Measurements from ENCODE around the gene POLR1C.
"Not testable (repeated sequence)": the region's sequence is repeated elsewhere in the genome, so short reads cannot be mapped to it uniquely, and the experiment has no call there.

POLR1C gene

DNA sequence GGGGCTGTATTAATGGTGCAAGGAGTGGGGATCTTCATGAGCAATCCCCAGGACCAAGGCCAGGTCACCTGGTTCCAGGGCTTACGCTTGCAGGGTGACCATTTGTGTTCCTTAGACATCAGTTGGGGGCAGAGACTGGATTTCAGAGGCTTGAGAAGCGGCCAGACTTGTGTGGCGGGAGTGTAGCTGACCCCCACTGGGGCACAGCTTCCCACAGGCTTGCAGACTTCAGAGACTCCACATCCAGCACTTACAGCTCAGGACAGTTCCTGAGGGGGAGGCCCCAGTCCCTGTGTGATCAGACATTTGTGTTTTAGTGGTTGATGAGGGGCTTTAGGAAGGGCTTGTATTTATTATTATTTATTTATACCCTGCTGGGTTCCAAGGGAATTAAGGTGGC lies 24.2 kb upstream of the POLR1C start:
- DNase-seq (ENCODE audit: low read depth, low spot score): no peak

DNA sequence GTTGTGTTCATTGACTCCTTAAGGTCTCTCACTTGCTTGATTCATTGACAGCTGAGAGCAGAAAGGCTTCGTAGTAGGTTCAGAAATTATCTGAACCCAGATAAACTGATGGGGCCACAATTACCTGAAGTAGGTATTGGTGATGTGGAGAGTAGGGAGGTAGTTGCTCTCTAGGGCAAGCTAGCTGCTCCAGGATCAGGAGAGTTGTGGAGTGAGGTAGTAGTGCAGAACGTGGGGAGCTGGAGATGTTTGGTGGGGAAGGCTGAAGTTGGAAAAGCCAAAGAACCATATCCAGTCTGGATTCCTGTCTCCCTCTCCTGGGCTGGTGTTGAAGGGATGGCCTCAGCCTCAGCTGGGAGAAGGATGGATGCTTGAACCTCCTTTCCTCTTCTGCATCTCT lies 23.7 kb upstream of the POLR1C start:
- no peak for DNase-seq (ENCODE audit: low read depth, low spot score)

DNA sequence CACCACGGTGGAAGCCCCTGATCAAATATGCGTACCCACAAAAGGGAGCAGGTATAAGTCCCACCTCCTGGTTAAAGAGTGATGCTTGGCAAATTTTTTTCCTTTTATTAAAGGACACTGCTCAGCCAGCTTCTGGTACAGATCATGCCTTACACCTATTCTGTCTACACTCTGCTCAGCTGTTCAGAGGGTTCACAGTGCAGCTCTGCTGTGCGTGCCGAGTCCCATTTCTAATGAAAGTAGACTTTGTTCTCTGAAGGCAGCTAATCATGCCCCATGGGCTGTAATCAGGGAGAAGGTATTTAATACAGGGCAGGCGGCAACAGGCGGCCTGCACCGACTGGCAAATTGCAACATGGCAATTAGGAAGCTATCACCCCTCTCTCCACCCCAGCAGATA lies 23.1 kb upstream of the POLR1C start:
- DNase-seq (ENCODE audit: low read depth, low spot score): no peak

DNA sequence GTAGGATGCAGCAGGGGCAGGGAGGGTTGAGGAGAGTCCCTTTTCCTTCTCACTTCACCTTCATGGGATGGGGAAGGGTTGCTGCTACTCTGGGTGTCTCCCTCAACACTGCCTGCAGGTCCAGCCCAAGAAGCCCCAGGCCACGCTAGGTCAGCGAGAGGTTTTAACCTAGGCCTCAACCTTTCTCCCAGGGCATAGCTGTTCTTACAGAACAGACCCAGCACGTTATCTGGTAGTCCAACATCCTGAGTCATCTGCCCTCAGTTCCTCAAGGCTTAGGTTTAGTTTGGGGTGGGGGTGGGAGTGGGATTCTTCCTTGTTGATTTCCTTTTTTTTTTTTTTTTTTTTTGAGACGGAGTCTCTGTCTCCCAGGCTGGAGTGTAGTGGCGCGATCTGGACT lies 22.6 kb upstream of the POLR1C start:
- peak; percentile 58 for DNase-seq (ENCODE audit: low read depth, low spot score)

DNA sequence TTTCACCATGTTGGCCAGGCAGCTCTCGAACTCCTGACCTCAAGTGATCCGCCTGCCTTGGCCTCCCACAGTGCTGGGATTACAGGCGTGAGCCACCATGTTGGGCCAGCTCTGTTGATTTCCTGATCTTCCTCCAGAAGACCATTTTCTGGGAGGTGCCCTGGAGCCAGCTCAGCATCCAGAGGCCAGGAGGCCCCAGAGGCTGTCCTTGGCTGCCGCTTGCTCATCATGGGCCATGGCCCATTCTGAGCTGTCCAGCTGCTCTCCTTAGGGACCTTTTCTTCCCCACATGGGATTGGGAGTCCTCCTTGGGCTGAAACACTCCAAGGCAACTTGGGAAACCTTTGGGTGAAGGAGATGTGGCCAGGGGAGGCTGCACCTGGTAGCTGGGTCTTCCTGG lies 22.1 kb upstream of the POLR1C start:
- DNase-seq (ENCODE audit: low read depth, low spot score): no peak

DNA sequence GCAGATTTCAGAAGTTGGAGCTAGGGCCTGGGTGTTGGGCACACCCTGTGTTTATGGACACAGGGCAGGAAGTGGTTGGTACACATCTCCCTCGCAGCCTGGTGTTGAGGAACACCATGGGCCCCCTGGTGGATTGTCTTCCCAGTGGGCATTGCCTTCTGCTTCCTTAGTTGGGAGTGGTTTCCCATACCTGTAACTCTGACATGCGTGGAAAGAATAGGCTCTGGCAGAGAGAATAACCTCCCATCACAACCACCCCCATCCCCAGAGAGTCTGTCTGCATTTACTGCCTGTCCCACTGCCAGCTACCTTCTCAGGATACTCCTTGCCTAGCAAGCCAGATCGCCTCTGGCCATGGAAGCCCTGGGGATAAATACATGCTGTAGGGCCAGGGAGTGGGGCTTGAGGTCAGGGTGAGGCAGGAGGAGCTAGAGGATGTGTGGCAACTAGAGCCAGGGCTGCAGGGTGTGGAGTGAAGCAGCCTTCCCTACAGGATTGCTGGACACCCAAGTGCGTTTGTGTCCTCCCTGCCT lies 21.4 kb upstream of the POLR1C start:
- peak; percentile 59 for DNase-seq (ENCODE audit: low read depth, low spot score)

DNA sequence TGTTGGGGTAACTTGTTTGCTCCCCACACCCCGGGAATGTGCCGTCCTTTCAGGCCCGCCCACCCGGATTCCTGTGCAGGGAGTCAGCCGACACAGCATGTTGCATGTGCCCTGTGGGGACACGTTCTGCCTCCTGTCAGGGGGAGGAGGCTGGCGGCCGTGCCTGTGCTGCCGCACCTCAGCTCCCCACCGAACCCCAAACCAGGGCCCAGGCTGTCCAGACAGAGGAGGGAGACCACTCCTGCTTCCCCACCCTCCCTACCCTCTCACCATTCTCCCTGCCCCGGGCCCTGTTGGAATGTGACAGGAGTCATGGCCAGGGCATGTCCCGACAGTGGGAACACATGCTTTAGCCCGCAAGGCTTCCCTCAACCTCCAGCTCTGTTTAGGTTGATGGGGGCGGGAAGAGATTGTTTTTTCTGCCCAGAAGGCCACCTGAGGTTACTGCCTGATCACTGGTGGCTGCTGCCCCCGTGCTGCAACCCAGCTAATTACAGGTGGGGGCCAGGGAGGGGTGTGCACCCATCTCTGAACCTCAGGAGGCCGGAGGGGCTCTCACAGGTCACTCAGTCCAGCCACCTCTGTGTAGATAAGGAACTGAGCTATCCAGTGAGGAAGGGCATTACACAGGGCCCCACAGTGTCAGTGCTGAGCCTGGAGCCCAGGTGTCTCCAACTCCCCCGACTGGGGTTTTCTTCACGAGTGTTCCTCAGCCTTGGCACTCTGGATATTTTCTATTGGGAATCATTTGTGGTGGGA lies 20.3 kb upstream of the POLR1C start:
- DNase-seq (ENCODE audit: low read depth, low spot score): peak; percentile 91

DNA sequence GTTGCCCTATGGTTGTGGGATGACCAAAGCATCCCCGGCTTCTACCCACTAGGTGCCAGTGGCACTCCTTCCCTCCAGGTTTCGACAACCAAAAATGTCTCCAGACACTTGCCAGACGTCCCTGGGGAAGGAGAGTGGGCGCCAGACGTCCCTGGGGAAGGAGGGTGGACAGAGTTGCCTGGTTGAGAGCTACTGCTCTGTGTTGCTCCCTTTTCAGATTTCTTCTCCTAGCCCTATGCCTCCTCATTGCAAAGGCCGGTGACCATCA lies 19.8 kb upstream of the POLR1C start:
- DNase-seq (ENCODE audit: low read depth, low spot score): no peak

DNA sequence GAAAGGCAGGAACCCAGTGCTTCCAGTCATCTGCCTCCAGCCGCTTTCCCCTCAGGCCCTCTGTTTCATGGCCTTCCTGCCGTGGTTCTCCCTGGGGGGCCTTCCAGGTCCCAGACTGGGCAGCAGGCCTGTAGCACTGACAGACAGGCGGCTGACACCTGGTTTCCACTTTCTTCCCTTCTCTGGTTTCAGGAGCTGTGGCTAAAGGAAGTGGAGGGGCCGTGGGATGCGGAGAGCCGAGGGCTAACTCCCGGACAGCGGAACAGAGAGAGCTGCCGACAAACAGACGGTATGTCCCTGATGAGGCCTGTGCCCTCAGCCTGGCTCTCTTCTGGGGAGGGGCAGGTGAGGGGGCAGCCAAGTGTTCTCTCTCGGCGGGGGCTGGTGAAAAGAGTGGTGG lies 19.2 kb upstream of the POLR1C start:
- DNase-seq (ENCODE audit: low read depth, low spot score): no peak

DNA sequence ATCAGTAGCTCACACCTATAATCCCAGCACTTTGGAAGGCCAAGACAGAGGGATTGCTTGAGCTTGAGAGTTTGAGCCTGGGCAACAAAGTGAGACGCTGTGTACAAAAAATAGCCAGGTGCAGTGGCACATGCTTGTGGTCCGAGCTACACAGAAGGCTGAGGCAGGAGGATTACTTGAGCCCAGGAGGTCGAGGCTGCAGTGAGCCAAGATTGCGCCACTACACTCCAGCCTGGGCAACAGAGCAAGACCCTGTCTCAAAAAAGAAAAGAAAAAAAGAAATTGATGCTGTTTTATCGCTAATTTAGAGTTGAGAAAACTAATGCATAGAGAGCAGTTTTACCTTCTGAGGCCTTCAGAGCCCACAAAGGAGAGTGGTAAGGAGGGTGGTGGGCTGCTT lies 18.6 kb upstream of the POLR1C start:
- not testable (repeated sequence) for DNase-seq (ENCODE audit: low read depth, low spot score)

DNA sequence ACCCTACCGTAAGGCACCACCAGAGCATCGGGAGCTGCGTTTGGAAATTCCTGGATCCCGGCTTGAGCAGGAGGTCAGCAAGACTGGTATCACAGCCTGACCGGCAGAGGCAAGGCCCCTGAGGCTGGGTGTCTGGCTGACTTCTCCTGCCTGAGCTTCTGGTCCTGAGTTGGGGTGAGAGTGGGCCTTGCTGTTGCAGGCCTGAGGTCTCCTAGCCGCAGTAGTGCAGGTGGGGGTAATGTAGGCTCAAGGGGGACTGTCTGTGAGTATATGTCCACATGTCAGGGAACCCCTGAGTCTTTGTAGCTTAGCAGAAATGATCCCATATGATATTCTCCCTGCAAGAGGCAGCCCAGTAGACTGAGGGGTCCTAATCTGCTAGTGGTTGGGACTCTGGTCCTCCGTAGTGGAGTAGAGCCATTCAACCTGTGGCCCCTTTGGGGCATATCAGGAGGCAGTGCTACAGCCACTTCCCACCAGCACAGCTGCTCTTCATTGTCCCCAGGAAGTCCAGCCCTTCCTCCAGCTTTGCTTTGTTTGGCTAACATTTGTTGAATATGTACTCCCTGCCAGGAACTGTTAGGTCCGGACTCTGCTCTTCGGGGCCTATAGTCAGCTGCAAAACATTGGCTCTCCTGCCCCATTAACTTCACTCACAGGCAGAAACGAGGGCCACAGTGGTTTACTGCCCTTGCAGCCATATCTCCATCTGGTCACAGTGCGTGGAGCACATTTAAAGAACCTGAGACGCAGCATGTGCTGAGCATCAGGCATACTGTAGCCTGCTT lies 17.7 kb upstream of the POLR1C start:
- DNase-seq (ENCODE audit: low read depth, low spot score): no peak

DNA sequence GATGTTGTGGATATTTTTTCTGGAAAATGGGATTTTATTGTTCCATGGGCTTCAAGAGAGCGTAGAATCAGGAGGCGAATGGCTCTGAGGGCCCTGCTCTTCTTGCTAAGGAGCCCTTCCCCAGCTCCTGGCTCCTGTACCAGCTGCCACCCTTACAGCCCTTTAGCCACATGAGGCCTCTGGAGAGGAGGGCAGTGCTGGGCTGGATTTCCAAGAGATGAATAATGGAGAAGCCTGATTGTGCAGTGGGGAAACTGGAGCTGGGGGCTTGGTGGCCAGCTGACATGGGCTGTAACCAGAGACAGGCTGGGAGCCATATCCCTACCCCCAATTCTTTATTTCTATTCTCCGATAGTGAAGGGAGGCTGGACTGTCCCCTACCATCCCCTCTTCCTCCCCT lies 16.0 kb upstream of the POLR1C start:
- DNase-seq (ENCODE audit: low read depth, low spot score): no peak

DNA sequence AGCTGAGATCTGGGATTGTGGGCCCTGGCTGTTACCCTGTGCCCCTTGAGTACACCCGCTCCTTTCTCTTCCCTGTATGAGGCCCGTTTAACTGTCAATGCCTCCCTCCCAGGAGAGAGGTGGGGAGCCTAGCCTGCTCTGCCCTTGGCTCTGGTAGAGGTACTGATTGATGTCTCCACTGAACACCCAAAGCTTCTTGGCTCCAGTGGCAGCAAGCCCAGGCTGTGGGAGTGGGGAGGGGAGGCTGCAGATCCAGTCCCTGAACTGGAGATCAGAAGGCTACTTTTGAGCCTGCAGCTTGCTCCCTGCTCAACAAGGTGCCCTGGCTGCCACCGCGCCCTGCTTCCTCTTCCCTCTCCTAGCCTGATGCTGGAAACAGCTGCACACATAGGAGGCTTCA lies 14.2 kb upstream of the POLR1C start:
- no peak for DNase-seq (ENCODE audit: low read depth, low spot score)

DNA sequence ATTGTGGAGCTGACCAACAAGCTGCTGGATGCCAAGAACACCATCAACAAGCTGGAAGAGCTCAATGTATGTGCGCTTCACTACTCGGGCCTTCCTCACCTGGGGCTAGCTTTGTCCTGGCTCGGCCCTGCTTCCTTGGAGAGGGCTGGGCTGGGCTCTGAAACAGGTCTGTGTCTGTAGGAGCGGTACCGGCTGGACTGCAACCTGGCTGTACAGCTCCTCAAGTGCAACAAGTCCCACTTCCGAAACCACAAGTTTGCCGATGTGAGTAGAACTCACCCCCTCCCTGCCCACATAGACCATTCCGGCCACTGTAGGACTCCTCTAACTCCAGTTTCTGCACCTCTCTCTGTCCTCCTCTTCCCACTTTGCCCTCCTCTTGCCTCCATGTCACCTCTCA lies 13.4 kb upstream of the POLR1C start:
- DNase-seq (ENCODE audit: low read depth, low spot score): no peak

DNA sequence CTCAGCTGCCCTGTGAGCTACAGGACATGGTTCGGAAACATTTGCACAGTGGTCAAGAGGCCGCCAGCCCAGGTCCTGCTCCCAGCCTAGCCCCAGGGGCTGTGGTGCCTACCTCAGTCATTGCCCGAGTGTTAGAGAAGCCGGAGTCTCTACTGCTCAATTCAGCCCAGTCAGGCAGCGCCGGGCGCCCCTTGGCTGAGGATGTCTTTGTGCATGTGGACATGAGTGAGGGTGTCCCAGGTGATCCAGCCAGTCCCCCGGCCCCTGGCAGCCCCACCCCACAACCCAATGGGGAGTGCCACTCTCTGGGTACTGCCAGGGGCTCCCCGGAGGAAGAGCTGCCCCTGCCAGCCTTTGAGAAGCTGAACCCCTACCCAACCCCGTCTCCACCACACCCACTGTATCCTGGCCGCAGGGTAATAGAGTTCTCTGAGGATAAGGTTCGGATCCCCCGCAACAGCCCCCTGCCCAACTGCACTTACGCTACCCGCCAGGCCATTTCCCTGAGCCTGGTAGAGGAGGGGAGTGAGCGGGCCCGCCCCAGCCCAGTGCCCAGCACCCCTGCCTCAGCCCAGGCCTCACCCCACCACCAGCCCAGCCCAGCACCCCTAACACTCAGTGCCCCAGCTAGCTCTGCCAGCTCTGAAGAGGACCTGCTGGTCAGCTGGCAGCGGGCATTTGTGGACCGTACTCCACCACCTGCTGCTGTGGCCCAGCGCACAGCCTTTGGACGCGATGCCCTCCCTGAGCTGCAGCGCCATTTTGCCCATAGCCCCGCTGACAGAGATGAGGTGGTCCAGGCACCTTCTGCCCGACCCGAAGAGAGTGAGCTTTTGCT lies 11.9 kb upstream of the POLR1C start:
- DNase-seq (ENCODE audit: low read depth, low spot score): no peak

DNA sequence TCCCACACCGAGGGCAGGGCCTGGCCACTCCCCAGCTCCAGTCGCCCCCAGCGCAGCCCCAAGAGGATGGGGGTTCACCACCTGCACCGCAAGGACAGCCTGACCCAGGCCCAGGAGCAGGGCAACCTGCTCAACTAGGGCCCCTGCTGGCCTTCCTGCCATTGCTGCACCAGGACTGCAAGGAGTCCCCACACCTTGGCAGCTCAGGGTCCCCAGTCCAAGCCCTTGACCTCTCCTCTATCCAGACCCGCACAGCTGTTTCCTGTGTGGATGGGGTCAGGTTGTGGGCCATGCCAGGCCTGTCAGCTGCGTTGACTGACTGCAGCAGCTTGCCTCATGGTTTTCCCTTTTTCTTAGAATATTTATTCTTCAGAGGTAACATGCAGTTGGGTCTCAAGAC lies 11.2 kb upstream of the POLR1C start:
- no peak for DNase-seq (ENCODE audit: low read depth, low spot score)

DNA sequence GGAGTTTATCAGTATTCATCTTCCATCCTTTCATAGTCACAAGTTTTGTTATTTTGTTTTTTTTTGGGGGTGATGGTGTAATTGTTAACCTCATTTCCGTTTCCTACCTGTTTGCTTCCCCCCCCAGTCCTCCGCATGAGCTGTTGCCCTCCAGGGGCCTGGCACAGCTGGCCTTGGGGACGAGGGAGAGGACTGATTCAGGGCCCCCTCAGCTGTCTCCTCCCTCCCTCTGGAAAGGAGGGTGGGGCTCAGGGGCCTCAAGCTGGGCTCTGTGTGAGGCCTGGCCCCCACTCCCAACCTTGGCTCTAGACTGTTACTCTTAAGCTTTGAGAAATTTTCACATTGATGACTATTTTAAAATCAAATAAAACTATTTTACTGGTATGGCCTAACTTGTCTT lies 10.7 kb upstream of the POLR1C start:
- no peak for DNase-seq (ENCODE audit: low read depth, low spot score)

DNA sequence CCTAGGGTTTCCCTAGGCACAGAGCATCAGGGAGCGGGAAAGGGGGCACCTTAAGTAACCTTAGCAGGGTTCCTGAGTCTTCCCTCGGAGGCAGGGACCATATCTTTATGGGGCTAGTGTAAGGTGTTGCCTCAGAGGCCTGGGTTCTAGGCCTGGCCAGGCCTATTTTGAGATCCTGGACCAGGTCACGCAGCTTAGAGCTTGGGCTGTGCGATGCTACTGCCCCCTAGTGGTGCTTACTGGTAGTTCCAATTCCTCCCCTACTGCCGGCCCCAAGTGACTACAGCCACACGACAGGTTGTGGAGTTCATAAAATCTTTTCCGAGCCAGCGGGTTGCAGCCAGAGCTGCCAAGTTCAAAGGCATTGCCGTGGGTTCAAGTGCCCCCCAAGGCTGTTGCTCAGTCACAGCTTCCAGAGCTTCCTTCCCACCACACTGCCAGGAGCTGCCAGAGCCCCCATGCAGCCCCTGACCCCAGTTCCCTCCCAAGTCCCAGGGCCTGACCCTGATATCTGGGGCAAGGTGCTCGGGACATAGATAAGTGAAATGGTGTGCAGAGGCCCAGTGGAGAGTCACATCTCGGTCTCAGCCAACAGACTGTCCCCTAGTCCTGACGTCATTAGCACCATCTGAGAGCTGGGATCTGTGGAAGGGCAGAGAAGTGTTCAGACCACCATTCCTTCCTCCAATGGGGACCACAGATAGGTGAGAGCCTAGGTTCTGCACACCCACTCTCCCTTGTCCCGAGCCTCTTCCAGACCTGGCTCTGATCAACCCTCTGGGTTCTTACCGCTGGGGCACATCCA lies 10.0 kb upstream of the POLR1C start:
- peak; percentile 93 for DNase-seq (ENCODE audit: low read depth, low spot score)

DNA sequence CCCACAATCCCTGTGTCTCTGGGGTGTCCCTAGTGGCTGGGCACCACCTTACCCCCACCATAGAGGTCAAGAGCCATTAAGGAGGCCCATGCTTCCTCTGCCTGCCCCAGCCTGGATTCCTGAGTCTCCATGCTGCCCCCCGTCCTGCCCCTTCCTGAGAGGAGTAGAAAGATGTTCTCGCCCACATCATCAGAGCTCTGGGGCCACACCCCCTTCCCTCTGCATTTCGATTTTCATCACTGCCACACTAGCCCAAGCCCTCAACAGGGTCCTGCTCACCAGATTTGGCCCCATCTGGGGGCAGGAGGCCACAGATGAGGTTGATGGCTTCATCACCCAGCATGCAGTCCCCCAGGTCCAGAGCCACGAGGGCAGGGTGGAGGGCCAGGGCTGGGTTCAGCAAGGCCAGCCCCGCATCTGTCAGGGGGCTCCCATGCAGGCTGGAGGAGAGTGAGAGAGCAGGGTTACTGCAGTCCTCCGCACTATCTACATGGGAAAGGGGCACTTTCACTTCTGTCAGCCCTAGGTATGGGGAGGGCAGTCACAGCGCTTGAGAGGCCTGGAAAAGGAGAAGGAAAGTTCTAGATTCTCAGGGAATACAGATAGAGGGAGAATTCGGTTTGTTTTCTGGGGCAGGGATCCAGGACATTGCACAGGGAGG lies 8.3 kb upstream of the POLR1C start:
- DNase-seq (ENCODE audit: low read depth, low spot score): no peak

DNA sequence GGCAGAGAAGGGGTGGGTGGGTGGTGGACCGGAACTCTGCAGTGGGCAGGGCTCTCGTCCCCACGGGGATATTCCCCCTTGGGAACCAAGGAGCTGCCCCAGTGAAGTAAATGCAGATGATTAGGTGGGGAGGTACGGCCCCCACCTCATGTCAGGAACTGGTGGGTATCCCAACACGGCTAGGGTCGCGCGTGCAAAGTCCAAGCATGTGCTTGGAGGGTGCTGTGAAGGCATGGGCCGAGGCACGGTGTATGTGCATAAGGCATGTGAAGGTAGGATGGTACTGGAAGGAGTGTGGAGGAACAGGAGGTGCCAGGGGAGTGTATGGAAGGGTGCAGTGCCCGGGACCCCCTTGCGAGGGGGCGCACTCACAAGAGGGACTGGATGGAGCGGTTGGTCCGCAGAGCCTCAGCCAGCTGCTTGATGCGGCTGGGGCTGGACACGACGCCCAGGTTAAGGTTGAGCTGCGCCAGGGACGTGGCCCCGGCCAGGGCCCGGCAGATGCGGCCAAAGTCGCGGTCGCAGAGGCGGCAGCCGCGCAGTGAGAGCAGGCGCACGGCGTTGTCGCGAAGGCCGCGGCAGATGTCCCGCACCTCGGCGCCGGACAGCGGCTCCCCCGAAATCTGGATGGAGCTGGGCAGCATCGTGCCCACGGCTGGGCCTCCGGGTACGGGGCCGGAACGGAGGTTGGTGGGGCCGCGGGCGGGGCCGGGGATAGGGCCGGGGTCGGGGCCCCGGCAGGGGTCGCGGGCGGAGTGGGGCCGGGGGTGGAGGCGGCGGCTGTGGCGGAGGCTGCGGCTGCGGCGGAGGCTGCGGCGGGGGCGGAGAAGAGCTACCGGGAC lies 7.5 kb upstream of the POLR1C start:
- DNase-seq (ENCODE audit: low read depth, low spot score): no peak

Measured in ELF-1 (cell line).